ENCODE data around the gene PHF21A. TPM values are rescaled to one million over a fixed set of nuclear protein-coding genes. Genes with fewer than 3 reads are reported as not detected.

PHF21A gene
- total RNA-seq, 4 donors from 2014 or later, result 11.2 to 22.3 (median 15.9) TPM

- intact Hi-C loops (cut with DNase I), result no loop called here
- TF ChIP-seq POLR2A (IDR thresholded peaks at IDR 0.05) (no peak), CTCF (IDR thresholded peaks at IDR 0.05) (no peak)
- H3K27me3 ChIP-seq, result no peaks in the 10 kb centered on the region
- H3K9me3 ChIP-seq, result no peaks in the 10 kb centered on the region
- H3K4me3 ChIP-seq, result no peak overlapping the region
- peaks cover 0 to 64% (median 0%) of the 10 kb centered on the region in 3 donors for H3K36me3 ChIP-seq
- H3K27ac ChIP-seq, result no peak overlapping the region
- peaks cover 0 to 13% (median 0%) of the 10 kb centered on the region in 3 donors for H3K4me1 ChIP-seq
- 82 to 88% methylated on average over 7 of the region's 7 CpGs for WGBS, 2 donors
- DNase-seq, result no peak
Observed at GRCh38 chr11:45961751-45962240, 159.5 kb downstream of the PHF21A start.

- TF ChIP-seq CTCF (IDR thresholded peaks at IDR 0.05) (no peak), POLR2A (IDR thresholded peaks at IDR 0.05) (no peak)
- H3K27ac ChIP-seq, result no peak overlapping the region
- H3K27me3 ChIP-seq, result no peaks in the 10 kb centered on the region
- no peaks in the 10 kb centered on the region for H3K9me3 ChIP-seq
- 68 to 73% methylated on average over 4 of the region's 4 CpGs for WGBS, 2 donors
- H3K36me3 ChIP-seq, result peaks cover 0 to 62% (median 0%) of the 10 kb centered on the region in 3 donors
- H3K4me1 ChIP-seq, result peaks cover 0 to 12% (median 0%) of the 10 kb centered on the region in 3 donors
- no peak overlapping the region for H3K4me3 ChIP-seq
- intact Hi-C loops (cut with DNase I), result no loop called here
- DNase-seq, result no peak
Observed at GRCh38 chr11:45960387-45961095, 160.7 kb downstream of the PHF21A start.

GRCh38 chr11:45959851-45960250 lies 161.4 kb downstream of the PHF21A start:
- TF ChIP-seq POLR2A (IDR thresholded peaks at IDR 0.05), result no peak
- no peak for TF ChIP-seq CTCF (IDR thresholded peaks at IDR 0.05)
- Histone ChIP-seq H3K27me3 (no peaks in the 10 kb centered on the region), H3K4me1 (peaks cover 0 to 5% (median 0%) of the 10 kb centered on the region in 3 donors), H3K4me3 (no peak overlapping the region), H3K27ac (peak overlapping the region in 1 of 4 donors; percentile 0), H3K9me3 (no peaks in the 10 kb centered on the region), H3K36me3 (peaks cover 0 to 63% (median 0%) of the 10 kb centered on the region in 3 donors)
- WGBS, 2 donors, result 68 to 76% methylated on average over 1 of the region's 1 CpG
- intact Hi-C loops (cut with DNase I), result no loop called here
- DNase-seq, result no peak

GRCh38 chr11:45949992-45950407 lies 171.3 kb downstream of the PHF21A start:
- DNase-seq, result no peak
- H3K4me3 ChIP-seq, result no peak overlapping the region
- H3K4me1 ChIP-seq, result peaks cover 0 to 6% (median 0%) of the 10 kb centered on the region in 3 donors
- no peaks in the 10 kb centered on the region for H3K9me3 ChIP-seq
- no peaks in the 10 kb centered on the region for H3K27me3 ChIP-seq
- WGBS, 2 donors, result 83 to 100% methylated on average over 1 of the region's 1 CpG
- intact Hi-C loops (cut with DNase I), result no loop called here
- no peak overlapping the region for H3K27ac ChIP-seq
- no peak for TF ChIP-seq CTCF (IDR thresholded peaks at IDR 0.05)
- no peak for TF ChIP-seq POLR2A (IDR thresholded peaks at IDR 0.05)
- H3K36me3 ChIP-seq, result peaks cover 25 to 97% (median 26%) of the 10 kb centered on the region in 3 donors

- peaks cover 26 to 99% (median 27%) of the 10 kb centered on the region in 3 donors for H3K36me3 ChIP-seq
- intact Hi-C loops (cut with DNase I), result no loop called here
- no peak for TF ChIP-seq POLR2A (IDR thresholded peaks at IDR 0.05)
- no peak for TF ChIP-seq CTCF (IDR thresholded peaks at IDR 0.05)
- 91 to 100% methylated on average over 3 of the region's 3 CpGs for WGBS, 2 donors
- no peak overlapping the region for H3K4me3 ChIP-seq
- H3K27me3 ChIP-seq, result no peaks in the 10 kb centered on the region
- H3K9me3 ChIP-seq, result no peaks in the 10 kb centered on the region
- H3K27ac ChIP-seq, result no peak overlapping the region
- peaks cover 0 to 6% (median 0%) of the 10 kb centered on the region in 3 donors for H3K4me1 ChIP-seq
- DNase-seq, result no peak
Observed at GRCh38 chr11:45948356-45948755, 172.9 kb downstream of the PHF21A start.
